GM23248 (cell line): ENCODE data around the gene CPPED1.

Experiments
- EZH2 ChIP-seq: fragments of 200-600 bp; sonication (generic); IDR thresholded peaks from 2 replicates; pipeline ENCODE4 v1.6.1; 2018; ENCODE audit warnings: antibody characterized with exemption, mild to moderate bottlenecking; ENCODE audit not compliant: insufficient read depth, poor library complexity, severe bottlenecking
- EZH2phosphoT487 ChIP-seq: fragments of 200-600 bp; sonication (generic); IDR thresholded peaks from 2 replicates; pipeline ENCODE4 v1.6.1; 2018; ENCODE audit warnings: antibody characterized with exemption, moderate library complexity, mild to moderate bottlenecking, low read depth; ENCODE audit not compliant: insufficient read depth

DNA sequence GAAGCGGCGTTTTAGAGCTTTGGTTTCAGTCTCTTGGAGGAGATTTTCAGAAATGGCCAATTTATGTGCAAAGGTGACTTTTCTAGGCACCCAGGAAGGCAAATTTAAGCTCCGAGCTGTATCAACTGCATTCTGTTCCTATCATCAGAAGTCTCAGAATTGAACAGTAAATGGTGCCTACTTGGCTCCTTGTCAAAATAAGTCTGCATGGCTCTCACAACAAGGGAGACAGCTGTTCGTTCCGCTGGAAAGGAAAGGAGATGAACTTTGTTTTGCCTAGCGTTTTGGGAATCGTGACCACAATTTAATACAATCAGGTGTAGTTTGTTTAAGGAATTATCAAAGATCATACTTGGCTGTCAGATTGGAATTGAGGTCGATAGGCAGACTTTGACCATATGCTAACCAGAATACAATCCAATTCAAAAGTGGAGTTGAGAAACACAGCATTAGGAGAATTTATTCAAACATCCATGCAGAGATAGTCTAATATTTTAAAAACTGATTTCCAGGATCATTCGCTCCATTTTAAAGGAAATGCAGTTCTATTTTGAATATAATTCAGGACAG lies 139.4 kb downstream of the CPPED1 start:
- TF ChIP-seq EZH2 (no peak), EZH2phosphoT487 (no peak)
